Natural killer cell (primary cell): ENCODE results near the gene VPS52. TPM values are rescaled to one million over a fixed set of nuclear protein-coding genes. Genes with fewer than 3 reads are reported as not detected.

ENCODE experiments used
- ATAC-seq, 3 donors: fragments of 150-1000 bp in 2 of 3; fragments of 200-7000 bp in 1 of 3; cut with Tn5 transposase; 1 replicate in 1 of 3; 2 replicates in 2 of 3; pipeline ENCODE4 v1.10.0; 2021; ENCODE audit warnings: mild to moderate bottlenecking in 2 of 3, moderate library complexity in 2 of 3
- DNase-seq, 2 donors: peaks; one replicate each; pipeline versions ENCODE4 v3.0.0 to v3.0.0-alpha.2; 2013 to 2021; ENCODE audit warnings: mixed read lengths in 1 of 2
- H3K27ac ChIP-seq: one replicate; pipeline ENCODE4 v1.5.1; 2013; ENCODE audit warnings: mild to moderate bottlenecking, low read length
- H3K27me3 ChIP-seq: one replicate; pipeline ENCODE4 v1.6.1; 2013; ENCODE audit warnings: low read length; ENCODE audit not compliant: control insufficient read depth, insufficient read depth
- H3K36me3 ChIP-seq: one replicate; pipeline ENCODE4 v1.6.1; 2013; ENCODE audit warnings: low read length; ENCODE audit not compliant: control insufficient read depth, insufficient read depth
- H3K4me1 ChIP-seq: one replicate; pipeline ENCODE4 v1.6.1; 2013; ENCODE audit warnings: low read length; ENCODE audit not compliant: control insufficient read depth, insufficient read depth
- H3K4me3 ChIP-seq: one replicate; pipeline ENCODE4 v1.5.1; 2013; ENCODE audit warnings: low read length
- H3K9me3 ChIP-seq: one replicate; pipeline ENCODE4 v1.6.1; 2013; ENCODE audit warnings: low read length; ENCODE audit not compliant: control insufficient read depth, insufficient read depth
- H3K27ac Mint-ChIP-seq, 2 donors: one replicate each; pipeline ENCODE4 v1.8.0; 2022; ENCODE audit warnings: mild to moderate bottlenecking in 2 of 2, mixed read lengths in 2 of 2, moderate library complexity in 1 of 2
- H3K27me3 Mint-ChIP-seq, 2 donors: one replicate each; pipeline ENCODE4 v1.8.0; 2022; ENCODE audit warnings: low read depth in 2 of 2, mixed read lengths in 2 of 2
- H3K36me3 Mint-ChIP-seq: one replicate; pipeline ENCODE4 v1.8.0; 2022; ENCODE audit warnings: mixed read lengths
- H3K4me1 Mint-ChIP-seq, 2 donors: one replicate each; pipeline ENCODE4 v1.8.0; 2022; ENCODE audit warnings: mixed read lengths in 2 of 2
- H3K4me3 Mint-ChIP-seq: one replicate; pipeline ENCODE4 v1.8.0; 2022; ENCODE audit warnings: mild to moderate bottlenecking, moderate library complexity, mixed read lengths
- H3K9me3 Mint-ChIP-seq, 2 donors: one replicate each; pipeline ENCODE4 v1.8.0; 2022; ENCODE audit warnings: mixed read lengths in 2 of 2
- WGBS: methylation state at CpG from one replicate; pipeline ENCODE4 v1.1.7; 2013; ENCODE audit warnings: missing lambda C conversion rate; ENCODE audit not compliant: insufficient coverage; 5-methylcytosine and 5-hydroxymethylcytosine counted together
- intact Hi-C: fragments of 100-400 bp; cut with micrococcal nuclease; formaldehyde crosslinking; loops from one replicate; pipeline ENCODE4 v1.14.2; 2022
- total RNA-seq, 4 donors: library from RNA; stranded (reverse); fragments of 120-200 nt in 1 of 4; gene quantifications; one replicate each; pipeline versions ENCODE4 v1.2.3 to v1.2.4, GENCODE V29; 2013 to 2022
- TF ChIP-seq, protein P1 (sequence below): fragments of 200-600 bp; IDR thresholded peaks from one replicate; pipeline ENCODE4 v1.8.0; 2022; ENCODE audit warnings: antibody characterized with exemption

The VPS52 gene
- total RNA-seq, 3 donors from 2014 or later (not counting 1 experiment from before 2014, with no cell fraction given) = 98.0 to 112 (median 99.4) TPM

DNA sequence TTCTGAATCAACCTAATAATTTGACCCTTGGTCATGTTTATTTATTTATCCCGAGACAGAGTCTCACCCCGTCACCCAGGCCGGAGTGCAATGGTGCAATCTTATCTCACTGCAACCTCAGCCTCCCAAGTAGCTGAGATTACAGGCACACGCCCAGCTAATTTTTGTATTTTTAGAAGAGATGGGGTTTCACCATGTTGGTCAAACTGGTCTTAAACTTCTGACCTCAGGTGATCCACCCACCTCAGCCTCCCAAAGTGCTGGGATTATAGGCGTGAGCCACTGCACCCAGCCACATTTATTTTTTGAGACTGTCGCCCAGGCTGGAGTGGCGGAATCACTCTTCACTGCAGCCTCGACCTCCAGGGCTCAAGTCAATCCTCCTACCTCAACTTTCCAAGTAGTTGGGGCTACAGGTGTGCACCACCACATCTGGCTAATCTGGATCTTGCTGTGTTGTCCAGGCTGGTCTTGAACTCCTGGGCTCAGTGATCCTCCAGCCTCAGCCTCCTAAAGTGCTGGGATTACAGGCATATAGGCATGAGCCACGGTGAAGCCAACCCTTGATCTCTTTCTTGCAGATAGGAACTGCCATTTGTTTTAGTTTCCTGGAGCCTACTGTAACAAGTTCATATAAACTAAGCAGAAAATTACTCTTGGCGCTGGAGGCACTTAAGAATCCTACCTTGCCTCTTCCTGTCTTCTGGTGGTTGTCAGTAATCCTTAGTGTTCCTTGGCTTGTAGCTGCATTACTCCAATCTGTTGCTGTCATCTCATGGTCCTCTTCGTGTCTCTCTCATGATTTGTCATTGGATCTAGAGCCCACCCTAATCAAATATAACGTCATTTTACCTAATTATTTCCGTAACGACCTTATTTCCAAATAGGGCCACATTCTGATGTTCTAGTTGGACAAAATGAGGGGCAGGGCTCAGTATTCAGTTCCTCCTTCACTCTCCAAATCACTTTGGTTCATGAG is 2.5 kb upstream of the VPS52 start:
- 73% methylated on average over 11 of the region's 14 CpGs for WGBS
- Mint-ChIP-seq H3K4me1 (peaks cover 71 to 79% of the 10 kb centered on the region in 2 donors), H3K27ac (peak overlapping the region; percentile 91 to 98), H3K36me3 (peaks cover 7% of the 10 kb centered on the region), H3K27me3 (no peaks in the 10 kb centered on the region), H3K4me3 (peak overlapping the region; percentile 96), H3K9me3 (no peaks in the 10 kb centered on the region)
- peaks cover 61% of the 10 kb centered on the region for H3K4me1 ChIP-seq
- DNase-seq (no peak), ATAC-seq (no peak)
- peaks cover 42% of the 10 kb centered on the region for H3K36me3 ChIP-seq
- H3K27ac ChIP-seq = no peak overlapping the region
- TF ChIP-seq, protein P1, sequence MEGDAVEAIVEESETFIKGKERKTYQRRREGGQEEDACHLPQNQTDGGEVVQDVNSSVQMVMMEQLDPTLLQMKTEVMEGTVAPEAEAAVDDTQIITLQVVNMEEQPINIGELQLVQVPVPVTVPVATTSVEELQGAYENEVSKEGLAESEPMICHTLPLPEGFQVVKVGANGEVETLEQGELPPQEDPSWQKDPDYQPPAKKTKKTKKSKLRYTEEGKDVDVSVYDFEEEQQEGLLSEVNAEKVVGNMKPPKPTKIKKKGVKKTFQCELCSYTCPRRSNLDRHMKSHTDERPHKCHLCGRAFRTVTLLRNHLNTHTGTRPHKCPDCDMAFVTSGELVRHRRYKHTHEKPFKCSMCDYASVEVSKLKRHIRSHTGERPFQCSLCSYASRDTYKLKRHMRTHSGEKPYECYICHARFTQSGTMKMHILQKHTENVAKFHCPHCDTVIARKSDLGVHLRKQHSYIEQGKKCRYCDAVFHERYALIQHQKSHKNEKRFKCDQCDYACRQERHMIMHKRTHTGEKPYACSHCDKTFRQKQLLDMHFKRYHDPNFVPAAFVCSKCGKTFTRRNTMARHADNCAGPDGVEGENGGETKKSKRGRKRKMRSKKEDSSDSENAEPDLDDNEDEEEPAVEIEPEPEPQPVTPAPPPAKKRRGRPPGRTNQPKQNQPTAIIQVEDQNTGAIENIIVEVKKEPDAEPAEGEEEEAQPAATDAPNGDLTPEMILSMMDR = no peak
- intact Hi-C loops = loop anchor here (2.0 kb wide), 1 partner anchor 65 kb away; the partner anchor contains the start of gene RING1
- no peak overlapping the region for H3K4me3 ChIP-seq
- H3K9me3 ChIP-seq = no peaks in the 10 kb centered on the region
- H3K27me3 ChIP-seq = no peaks in the 10 kb centered on the region

DNA sequence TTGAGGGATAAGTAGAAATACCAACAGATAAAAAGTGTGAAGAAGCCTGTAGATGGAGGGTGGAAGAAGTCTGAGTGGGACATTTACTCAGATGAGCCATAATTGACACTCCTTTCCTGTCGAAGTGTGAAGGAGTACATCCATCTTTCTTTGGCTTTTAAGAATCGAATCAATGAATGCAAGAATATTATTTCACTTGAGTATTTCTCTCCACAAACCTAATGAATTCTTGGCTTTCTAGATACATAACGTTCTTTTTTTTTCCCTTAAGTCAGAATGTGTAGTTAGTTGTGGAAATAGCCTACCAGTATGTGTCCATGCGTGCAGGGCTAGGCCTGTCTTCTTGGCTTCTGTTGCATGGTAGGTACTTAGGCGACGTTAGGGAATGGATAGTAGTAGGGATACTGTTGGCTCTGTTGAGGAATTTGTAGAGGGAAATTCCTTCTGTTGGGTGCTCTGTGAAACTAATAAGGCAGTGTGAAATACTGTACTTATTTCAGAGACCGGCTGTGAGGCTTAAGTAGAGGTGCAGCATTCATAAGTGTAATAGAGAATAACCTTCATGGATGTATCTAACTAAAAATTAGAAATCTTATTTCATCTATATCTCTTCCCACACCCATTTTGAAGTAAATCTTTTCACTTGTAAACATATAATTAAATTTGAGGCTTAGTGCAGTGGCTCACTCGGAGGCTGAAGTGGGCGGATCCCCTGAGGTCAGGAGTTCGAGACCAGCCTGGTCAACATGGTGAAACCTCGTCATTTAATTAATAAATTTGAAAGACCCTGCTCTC is 1.6 kb upstream of the VPS52 start:
- H3K4me3 ChIP-seq = no peak overlapping the region
- H3K4me1 ChIP-seq = peaks cover 52% of the 10 kb centered on the region
- DNase-seq (no peak), ATAC-seq (no peak)
- peak overlapping the region; percentile 89 for H3K27ac ChIP-seq
- Mint-ChIP-seq H3K27me3 (no peaks in the 10 kb centered on the region), H3K27ac (peak overlapping the region; percentile 97 to 98), H3K36me3 (peaks cover 7% of the 10 kb centered on the region), H3K4me3 (peak overlapping the region; percentile 96), H3K9me3 (no peaks in the 10 kb centered on the region), H3K4me1 (peaks cover 70 to 71% of the 10 kb centered on the region in 2 donors)
- no peaks in the 10 kb centered on the region for H3K27me3 ChIP-seq
- TF ChIP-seq, protein P1 = no peak
- WGBS = 67% methylated on average over 9 of the region's 11 CpGs
- intact Hi-C loops = loop anchor here (2.0 kb wide), 1 partner anchor 65 kb away; the partner anchor contains the start of gene RING1
- peaks cover 42% of the 10 kb centered on the region for H3K36me3 ChIP-seq
- no peaks in the 10 kb centered on the region for H3K9me3 ChIP-seq

DNA sequence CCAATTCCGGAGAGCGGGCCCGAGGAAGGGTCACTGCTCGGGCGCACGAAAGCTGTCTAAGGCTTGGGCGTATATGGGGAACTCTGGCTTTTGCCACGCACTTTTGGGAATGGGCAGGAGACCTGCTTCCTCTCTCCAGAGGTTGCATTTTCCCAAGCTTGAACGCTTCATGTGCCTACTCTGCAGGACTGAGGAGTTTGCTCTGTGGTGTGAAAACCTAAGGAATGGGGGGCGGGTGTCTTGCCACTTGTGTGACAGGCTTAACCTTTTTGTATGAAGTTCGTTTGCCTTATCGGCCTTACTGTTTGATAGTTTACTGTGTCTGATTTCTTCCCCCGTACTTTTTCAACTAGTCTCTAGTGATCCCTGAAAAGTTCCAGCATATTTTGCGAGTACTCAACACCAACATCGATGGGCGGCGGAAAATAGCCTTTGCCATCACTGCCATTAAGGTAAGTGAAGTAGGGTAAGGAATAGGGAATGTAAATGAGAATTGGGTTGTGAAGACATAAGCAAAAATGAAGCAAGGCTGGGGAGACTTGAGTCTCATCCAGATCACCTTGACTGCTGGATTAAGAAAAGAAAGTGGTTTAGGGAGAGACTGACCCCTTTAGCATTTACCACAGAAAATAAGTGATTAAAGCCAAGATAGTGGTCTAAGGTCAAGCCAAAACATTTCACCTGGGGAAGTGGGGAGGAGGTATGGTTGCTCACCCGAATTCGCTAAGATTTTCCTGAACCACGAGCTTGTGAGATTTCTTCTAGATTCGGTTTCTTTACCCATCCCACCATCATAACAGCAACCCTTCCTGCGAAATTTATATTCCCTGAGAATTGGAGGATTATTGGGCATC is 826 bp upstream of the VPS52 start:
- Mint-ChIP-seq H3K4me3 (peak overlapping the region; percentile 96), H3K27ac (peak overlapping the region; percentile 97 to 98), H3K36me3 (peaks cover 13% of the 10 kb centered on the region), H3K9me3 (no peaks in the 10 kb centered on the region), H3K27me3 (no peaks in the 10 kb centered on the region), H3K4me1 (peaks cover 62 to 66% of the 10 kb centered on the region in 2 donors)
- ATAC-seq (peak in 2 of 3 donors; percentile 1 to 2), DNase-seq (no peak)
- no peaks in the 10 kb centered on the region for H3K27me3 ChIP-seq
- WGBS = 7% methylated on average over 17 of the region's 22 CpGs
- peaks cover 44% of the 10 kb centered on the region for H3K4me1 ChIP-seq
- TF ChIP-seq, protein P1 = no peak
- no peaks in the 10 kb centered on the region for H3K9me3 ChIP-seq
- H3K4me3 ChIP-seq = peak overlapping the region; percentile 71
- peak overlapping the region; percentile 89 for H3K27ac ChIP-seq
- intact Hi-C loops = loop anchor here (1.0 to 2.0 kb wide), 2 partner anchors 17 to 64 kb away; partner anchors contain the start of genes PFDN6, RING1 and WDR46
- peaks cover 50% of the 10 kb centered on the region for H3K36me3 ChIP-seq
